WTC11 (cell line): ENCODE results near the gene SOX18. TPM values are rescaled to one million over a fixed set of nuclear protein-coding genes. Genes with fewer than 3 reads are reported as not detected.

ENCODE experiments used
- ATAC-seq: fragments of 200-7000 bp; cut with Tn5 transposase; 2 replicates; pipeline ENCODE4 v1.10.0; 2021; ENCODE audit warnings: mild to moderate bottlenecking, moderate library complexity
- CTCF ChIA-PET: fragments of 300-600 bp; sonication (Branson Sonifier 250); formaldehyde crosslinking; loops from one replicate; lab custom pipeline; 2021; ENCODE audit warnings: antibody characterized with exemption; lab: Charles Lee
- POLR2A ChIA-PET: fragments of 350-600 bp; sonication (Branson Sonifier 250); formaldehyde crosslinking; loops from one replicate; lab custom pipeline; 2021; ENCODE audit warnings: antibody characterized with exemption; lab: Charles Lee
- DNase-seq: peaks from one replicate; pipeline ENCODE4 v3.0.0; 2021; ENCODE audit warnings: low spot score
- H3K27ac Mint-ChIP-seq: 2 replicates; pipeline ENCODE4 v1.8.0; 2021; ENCODE audit warnings: mixed read lengths
- H3K27me3 Mint-ChIP-seq: 2 replicates; pipeline ENCODE4 v1.8.0; 2021; ENCODE audit warnings: low read depth, mild to moderate bottlenecking, moderate library complexity, mixed read lengths
- H3K36me3 Mint-ChIP-seq: 2 replicates; pipeline ENCODE4 v1.8.0; 2021; ENCODE audit warnings: mixed read lengths
- H3K4me1 Mint-ChIP-seq: 2 replicates; pipeline ENCODE4 v1.8.0; 2022; ENCODE audit warnings: mixed read lengths
- H3K4me3 Mint-ChIP-seq: 2 replicates; pipeline ENCODE4 v1.8.0; 2021; ENCODE audit warnings: mild to moderate bottlenecking, moderate library complexity, mixed read lengths
- H3K9me3 Mint-ChIP-seq: 2 replicates; pipeline ENCODE4 v1.8.0; 2021; ENCODE audit warnings: mixed read lengths
- ATF1 ChIP-seq: sonication (generic); formaldehyde crosslinking; IDR thresholded peaks from 2 replicates; pipeline ENCODE4 v1.8.1; 2023; ENCODE audit warnings: mild to moderate bottlenecking, moderate library complexity, missing genetic modification reagents
- FOXK1 ChIP-seq: sonication (generic); formaldehyde crosslinking; IDR thresholded peaks from 2 replicates; pipeline ENCODE4 v1.8.0; 2022; ENCODE audit warnings: mild to moderate bottlenecking, moderate library complexity, missing genetic modification reagents
- GRHL2 ChIP-seq: fragments of 250-450 bp; sonication (Bioruptor Pico); IDR thresholded peaks from 2 replicates; pipeline ENCODE4 v1.8.0; 2022; ENCODE audit warnings: mild to moderate bottlenecking, moderate library complexity; ENCODE audit not compliant: insufficient replicate concordance, severe bottlenecking
- JUN ChIP-seq: sonication (generic); formaldehyde crosslinking; IDR thresholded peaks from 2 replicates; pipeline ENCODE4 v1.8.0; 2023; ENCODE audit warnings: mild to moderate bottlenecking, missing genetic modification reagents
- NFE2L1 ChIP-seq: sonication (generic); formaldehyde crosslinking; IDR thresholded peaks from 2 replicates; pipeline ENCODE4 v1.8.1; 2023; ENCODE audit warnings: missing genetic modification reagents
- NFYB ChIP-seq: sonication (generic); formaldehyde crosslinking; conservative IDR thresholded peaks from 2 replicates; pipeline ENCODE4 v1.8.0; 2022; ENCODE audit warnings: low read depth, missing genetic modification reagents
- SMAD4 ChIP-seq: sonication (generic); formaldehyde crosslinking; IDR thresholded peaks from 2 replicates; pipeline ENCODE4 v1.8.0; 2022; ENCODE audit warnings: mild to moderate bottlenecking, missing genetic modification reagents
- ZNF232 ChIP-seq: sonication (generic); formaldehyde crosslinking; IDR thresholded peaks from 2 replicates; pipeline ENCODE4 v1.8.0; 2022; ENCODE audit warnings: mild to moderate bottlenecking, missing genetic modification reagents
- total RNA-seq: library from RNA; stranded (reverse); gene quantifications from 3 replicates; pipeline ENCODE4 v1.2.3, GENCODE V29; 2021
- TF ChIP-seq, protein P1 (sequence below): sonication (generic); formaldehyde crosslinking; IDR thresholded peaks from 2 replicates; pipeline ENCODE4 v1.8.1; 2023; ENCODE audit warnings: mild to moderate bottlenecking, moderate library complexity, missing genetic modification reagents
- TF ChIP-seq, protein P2 (sequence below): fragments of 250-450 bp; sonication (Bioruptor Pico); IDR thresholded peaks from 2 replicates; pipeline ENCODE4 v2.1.2; 2022; ENCODE audit warnings: mild to moderate bottlenecking, moderate library complexity
- TF ChIP-seq, protein P3 (sequence below): sonication (generic); formaldehyde crosslinking; conservative IDR thresholded peaks from 2 replicates; pipeline ENCODE4 v1.8.1; 2023; ENCODE audit warnings: mild to moderate bottlenecking, low read depth, missing genetic modification reagents, moderate library complexity
- TF ChIP-seq, protein P4 (sequence below): sonication (generic); formaldehyde crosslinking; IDR thresholded peaks from 2 replicates; pipeline ENCODE4 v1.8.0; 2023; ENCODE audit warnings: mild to moderate bottlenecking, missing genetic modification reagents
- TF ChIP-seq, protein P5 (sequence below): sonication (generic); formaldehyde crosslinking; IDR thresholded peaks from 2 replicates; pipeline ENCODE4 v1.8.1; 2023; ENCODE audit warnings: mild to moderate bottlenecking, missing genetic modification reagents, moderate library complexity

Gene SOX18
- total RNA-seq, 1 experiment from 2014 or later, result 0.81 TPM

DNA sequence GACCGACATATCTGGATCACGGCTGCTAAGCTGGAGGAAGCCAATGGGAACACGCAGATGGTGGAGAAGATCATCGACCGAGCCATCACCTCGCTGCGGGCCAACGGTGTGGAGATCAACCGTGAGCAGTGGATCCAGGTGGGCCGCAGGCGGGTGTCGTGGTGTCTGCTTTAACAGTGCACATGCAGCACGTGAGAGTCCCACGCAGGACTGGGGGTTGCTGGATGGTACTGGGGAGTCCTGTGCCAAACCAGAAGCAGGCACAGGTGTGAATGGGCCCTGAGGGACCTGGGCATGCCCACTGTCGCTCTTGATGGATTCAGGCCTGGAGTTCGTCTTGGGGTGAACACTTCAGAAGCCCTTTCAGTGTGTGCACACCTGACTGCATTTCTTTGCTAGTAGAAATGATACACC, 38.1 kb downstream of the SOX18 start:
- Mint-ChIP-seq H3K36me3 (peaks cover 51% of the 10 kb centered on the region), H3K4me1 (no peaks in the 10 kb centered on the region), H3K27ac (no peak overlapping the region), H3K27me3 (no peaks in the 10 kb centered on the region), H3K4me3 (no peak overlapping the region), H3K9me3 (peaks cover 9% of the 10 kb centered on the region)
- ChIA-PET POLR2A (no interaction called here), CTCF (no interaction called here)
- DNase-seq (no peak), ATAC-seq (no peak)
- TF ChIP-seq GRHL2 (CRISPR knock-in tag) (no peak), NFYB (no peak), ATF1 (CRISPR knock-in tag) (no peak), NFE2L1 (CRISPR knock-in tag) (no peak), SMAD4 (CRISPR knock-in tag) (no peak), JUN (CRISPR knock-in tag) (no peak)
- TF ChIP-seq, protein P1, sequence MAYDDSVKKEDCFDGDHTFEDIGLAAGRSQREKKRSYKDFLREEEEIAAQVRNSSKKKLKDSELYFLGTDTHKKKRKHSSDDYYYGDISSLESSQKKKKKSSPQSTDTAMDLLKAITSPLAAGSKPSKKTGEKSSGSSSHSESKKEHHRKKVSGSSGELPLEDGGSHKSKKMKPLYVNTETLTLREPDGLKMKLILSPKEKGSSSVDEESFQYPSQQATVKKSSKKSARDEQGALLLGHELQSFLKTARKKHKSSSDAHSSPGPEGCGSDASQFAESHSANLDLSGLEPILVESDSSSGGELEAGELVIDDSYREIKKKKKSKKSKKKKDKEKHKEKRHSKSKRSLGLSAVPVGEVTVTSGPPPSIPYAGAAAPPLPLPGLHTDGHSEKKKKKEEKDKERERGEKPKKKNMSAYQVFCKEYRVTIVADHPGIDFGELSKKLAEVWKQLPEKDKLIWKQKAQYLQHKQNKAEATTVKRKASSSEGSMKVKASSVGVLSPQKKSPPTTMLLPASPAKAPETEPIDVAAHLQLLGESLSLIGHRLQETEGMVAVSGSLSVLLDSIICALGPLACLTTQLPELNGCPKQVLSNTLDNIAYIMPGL (CRISPR knock-in tag), result no peak
- TF ChIP-seq, protein P2, sequence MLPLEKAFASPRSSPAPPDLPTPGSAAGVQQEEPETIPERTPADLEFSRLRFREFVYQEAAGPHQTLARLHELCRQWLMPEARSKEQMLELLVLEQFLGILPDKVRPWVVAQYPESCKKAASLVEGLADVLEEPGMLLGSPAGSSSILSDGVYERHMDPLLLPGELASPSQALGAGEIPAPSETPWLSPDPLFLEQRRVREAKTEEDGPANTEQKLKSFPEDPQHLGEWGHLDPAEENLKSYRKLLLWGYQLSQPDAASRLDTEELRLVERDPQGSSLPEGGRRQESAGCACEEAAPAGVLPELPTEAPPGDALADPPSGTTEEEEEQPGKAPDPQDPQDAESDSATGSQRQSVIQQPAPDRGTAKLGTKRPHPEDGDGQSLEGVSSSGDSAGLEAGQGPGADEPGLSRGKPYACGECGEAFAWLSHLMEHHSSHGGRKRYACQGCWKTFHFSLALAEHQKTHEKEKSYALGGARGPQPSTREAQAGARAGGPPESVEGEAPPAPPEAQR (CRISPR knock-in tag), result no peak
- TF ChIP-seq, protein P3, sequence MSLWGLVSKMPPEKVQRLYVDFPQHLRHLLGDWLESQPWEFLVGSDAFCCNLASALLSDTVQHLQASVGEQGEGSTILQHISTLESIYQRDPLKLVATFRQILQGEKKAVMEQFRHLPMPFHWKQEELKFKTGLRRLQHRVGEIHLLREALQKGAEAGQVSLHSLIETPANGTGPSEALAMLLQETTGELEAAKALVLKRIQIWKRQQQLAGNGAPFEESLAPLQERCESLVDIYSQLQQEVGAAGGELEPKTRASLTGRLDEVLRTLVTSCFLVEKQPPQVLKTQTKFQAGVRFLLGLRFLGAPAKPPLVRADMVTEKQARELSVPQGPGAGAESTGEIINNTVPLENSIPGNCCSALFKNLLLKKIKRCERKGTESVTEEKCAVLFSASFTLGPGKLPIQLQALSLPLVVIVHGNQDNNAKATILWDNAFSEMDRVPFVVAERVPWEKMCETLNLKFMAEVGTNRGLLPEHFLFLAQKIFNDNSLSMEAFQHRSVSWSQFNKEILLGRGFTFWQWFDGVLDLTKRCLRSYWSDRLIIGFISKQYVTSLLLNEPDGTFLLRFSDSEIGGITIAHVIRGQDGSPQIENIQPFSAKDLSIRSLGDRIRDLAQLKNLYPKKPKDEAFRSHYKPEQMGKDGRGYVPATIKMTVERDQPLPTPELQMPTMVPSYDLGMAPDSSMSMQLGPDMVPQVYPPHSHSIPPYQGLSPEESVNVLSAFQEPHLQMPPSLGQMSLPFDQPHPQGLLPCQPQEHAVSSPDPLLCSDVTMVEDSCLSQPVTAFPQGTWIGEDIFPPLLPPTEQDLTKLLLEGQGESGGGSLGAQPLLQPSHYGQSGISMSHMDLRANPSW (CRISPR knock-in tag), result no peak
- TF ChIP-seq, protein P4, sequence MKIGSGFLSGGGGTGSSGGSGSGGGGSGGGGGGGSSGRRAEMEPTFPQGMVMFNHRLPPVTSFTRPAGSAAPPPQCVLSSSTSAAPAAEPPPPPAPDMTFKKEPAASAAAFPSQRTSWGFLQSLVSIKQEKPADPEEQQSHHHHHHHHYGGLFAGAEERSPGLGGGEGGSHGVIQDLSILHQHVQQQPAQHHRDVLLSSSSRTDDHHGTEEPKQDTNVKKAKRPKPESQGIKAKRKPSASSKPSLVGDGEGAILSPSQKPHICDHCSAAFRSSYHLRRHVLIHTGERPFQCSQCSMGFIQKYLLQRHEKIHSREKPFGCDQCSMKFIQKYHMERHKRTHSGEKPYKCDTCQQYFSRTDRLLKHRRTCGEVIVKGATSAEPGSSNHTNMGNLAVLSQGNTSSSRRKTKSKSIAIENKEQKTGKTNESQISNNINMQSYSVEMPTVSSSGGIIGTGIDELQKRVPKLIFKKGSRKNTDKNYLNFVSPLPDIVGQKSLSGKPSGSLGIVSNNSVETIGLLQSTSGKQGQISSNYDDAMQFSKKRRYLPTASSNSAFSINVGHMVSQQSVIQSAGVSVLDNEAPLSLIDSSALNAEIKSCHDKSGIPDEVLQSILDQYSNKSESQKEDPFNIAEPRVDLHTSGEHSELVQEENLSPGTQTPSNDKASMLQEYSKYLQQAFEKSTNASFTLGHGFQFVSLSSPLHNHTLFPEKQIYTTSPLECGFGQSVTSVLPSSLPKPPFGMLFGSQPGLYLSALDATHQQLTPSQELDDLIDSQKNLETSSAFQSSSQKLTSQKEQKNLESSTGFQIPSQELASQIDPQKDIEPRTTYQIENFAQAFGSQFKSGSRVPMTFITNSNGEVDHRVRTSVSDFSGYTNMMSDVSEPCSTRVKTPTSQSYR (CRISPR knock-in tag), result no peak

DNA sequence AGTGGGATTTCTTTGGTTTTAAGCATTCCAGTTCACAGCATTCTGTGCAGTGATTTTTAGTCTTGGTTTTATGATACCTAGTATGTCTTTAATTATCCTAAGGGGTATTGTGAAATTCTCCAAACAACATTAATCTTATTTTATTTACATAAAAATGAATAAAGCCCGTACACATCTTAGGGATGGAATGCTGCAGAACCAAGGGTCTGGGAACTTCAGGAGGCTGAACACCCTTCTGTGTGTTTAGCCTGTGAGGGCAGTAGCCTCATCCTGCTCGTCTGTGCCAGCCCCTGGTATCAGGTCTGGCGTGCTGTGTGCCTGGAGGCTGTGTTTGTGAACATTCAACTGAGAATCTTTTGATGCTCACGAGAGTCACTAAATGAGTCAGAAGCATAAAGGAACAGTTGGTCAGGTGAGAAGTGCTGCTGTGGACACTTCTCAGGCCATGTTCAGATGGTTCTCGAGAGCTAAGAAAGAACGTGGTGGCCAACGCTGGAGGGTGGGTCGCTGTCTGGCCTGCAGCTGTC, 38.7 kb downstream of the SOX18 start:
- H3K4me1 Mint-ChIP-seq, result no peaks in the 10 kb centered on the region
- H3K4me3 Mint-ChIP-seq, result no peak overlapping the region
- ChIA-PET CTCF (no interaction called here), POLR2A (no interaction called here)
- peaks cover 9% of the 10 kb centered on the region for H3K9me3 Mint-ChIP-seq
- ATAC-seq, result no peak
- no peak for DNase-seq
- no peak overlapping the region for H3K27ac Mint-ChIP-seq
- no peaks in the 10 kb centered on the region for H3K27me3 Mint-ChIP-seq
- no peak for TF ChIP-seq ATF1 (CRISPR knock-in tag)
- TF ChIP-seq ZNF232 (CRISPR knock-in tag), result no peak
- H3K36me3 Mint-ChIP-seq, result peaks cover 50% of the 10 kb centered on the region

DNA sequence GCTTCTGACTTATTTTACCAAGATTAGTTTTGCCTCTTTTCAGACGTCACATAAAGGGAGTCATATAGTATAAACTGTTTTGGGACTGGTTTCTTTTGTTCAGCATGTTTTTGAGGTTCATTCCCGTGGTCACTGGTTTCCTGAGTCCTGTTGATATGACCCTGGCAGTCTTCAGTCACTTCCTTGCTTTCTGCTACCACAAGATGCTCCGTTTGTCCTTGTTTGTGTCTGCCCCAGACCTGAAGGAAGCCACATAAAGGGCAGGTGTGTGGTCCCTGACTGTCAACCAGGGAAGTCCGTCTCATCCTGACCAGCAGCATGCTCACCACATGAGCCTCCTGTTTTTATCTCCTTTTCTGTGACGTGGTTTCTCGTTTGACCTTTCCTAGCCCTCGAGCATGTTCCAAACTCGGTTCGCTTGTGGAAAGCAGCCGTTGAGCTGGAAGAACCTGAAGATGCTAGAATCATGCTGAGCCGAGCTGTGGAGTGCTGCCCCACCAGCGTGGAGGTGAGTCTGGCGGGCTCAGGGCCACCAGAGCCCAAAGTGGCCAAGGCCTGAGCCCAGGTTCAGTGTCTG, 39.5 kb downstream of the SOX18 start:
- H3K9me3 Mint-ChIP-seq, result peaks cover 9% of the 10 kb centered on the region
- TF ChIP-seq, protein P5, sequence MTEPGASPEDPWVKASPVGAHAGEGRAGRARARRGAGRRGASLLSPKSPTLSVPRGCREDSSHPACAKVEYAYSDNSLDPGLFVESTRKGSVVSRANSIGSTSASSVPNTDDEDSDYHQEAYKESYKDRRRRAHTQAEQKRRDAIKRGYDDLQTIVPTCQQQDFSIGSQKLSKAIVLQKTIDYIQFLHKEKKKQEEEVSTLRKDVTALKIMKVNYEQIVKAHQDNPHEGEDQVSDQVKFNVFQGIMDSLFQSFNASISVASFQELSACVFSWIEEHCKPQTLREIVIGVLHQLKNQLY (CRISPR knock-in tag), result no peak
- TF ChIP-seq FOXK1 (CRISPR knock-in tag) (no peak), GRHL2 (CRISPR knock-in tag) (no peak)
- H3K27ac Mint-ChIP-seq, result no peak overlapping the region; the same call in 1 of the 2 replicates
- no peaks in the 10 kb centered on the region for H3K27me3 Mint-ChIP-seq
- DNase-seq, result no peak
- ChIA-PET POLR2A (no interaction called here), CTCF (no interaction called here)
- no peak for ATAC-seq
- peaks cover 47% of the 10 kb centered on the region for H3K36me3 Mint-ChIP-seq
- no peaks in the 10 kb centered on the region for H3K4me1 Mint-ChIP-seq
- no peak overlapping the region for H3K4me3 Mint-ChIP-seq
